ENCODE measurements around the gene CYP21A2. TPM values are rescaled to one million over a fixed set of nuclear protein-coding genes. Genes with fewer than 3 reads are reported as not detected.

CYP21A2 gene
- total and polyA plus RNA-seq, 2 of the 8 experiments (the other 6 are each of a cell fraction or from before 2014, with no cell fraction given) = 0.22 to 0.23 TPM

GRCh38 chr6:32081168-32081990, 43.2 kb downstream of the CYP21A2 start:
- Histone ChIP-seq H3K9ac (replicated peaks in 1 of 4; ENCODE audit: extremely low read depth in 1 of 4, low read depth in 3 of 4, low read length in 3 of 4) (no peak overlapping the region), H2BK15ac (ENCODE audit: low read length) (no peak overlapping the region), H3K4ac (replicated peaks; ENCODE audit: insufficient read length, low read depth, low read length) (no peak overlapping the region), H2AFZ (ENCODE audit: low read length) (no peak overlapping the region), H3K14ac (ENCODE audit: insufficient read length) (no peak overlapping the region), H2AK5ac (ENCODE audit: low read depth, low read length) (no peak overlapping the region), H4K5ac (ENCODE audit: insufficient read length, low read depth, low read length) (no peak overlapping the region), H3K4me3 (ENCODE audit: extremely low read depth in 1 of 4, insufficient read depth in 2 of 4, low read depth in 3 of 4, low read length in 4 of 4) (no peak overlapping the region), H3K9me3 (ENCODE audit: insufficient read depth in 2 of 2, low read depth in 1 of 2, low read length in 1 of 2) (no peaks in the 10 kb centered on the region), H3K4me1 (replicated peaks in 1 of 4; ENCODE audit: control insufficient read depth in 3 of 4, insufficient read depth in 4 of 4, low read length in 3 of 4) (peaks cover 0 to 2% (median under 1%) of the 10 kb centered on the region in 4 experiments; a peak in 4 of 7 replicates), H4K20me1 (replicated peaks in 1 of 2; ENCODE audit: control insufficient read depth in 1 of 2, insufficient read depth in 2 of 2, low read length in 2 of 2) (no peaks in the 10 kb centered on the region), H2BK12ac (ENCODE audit: low read depth, low read length) (no peak overlapping the region), H3K27me3 (replicated peaks in 1 of 4; ENCODE audit: control insufficient read depth in 3 of 4, extremely low read depth in 1 of 4, insufficient read depth in 3 of 4, low read length in 3 of 4) (peaks cover 0 to 3% (median 3%) of the 10 kb centered on the region in 4 experiments; a peak in 4 of 7 replicates), H3K79me1 (ENCODE audit: low read depth, low read length) (no peaks in the 10 kb centered on the region; the same call in 1 of the 2 replicates), H3K36me3 (ENCODE audit: control insufficient read depth in 2 of 4, insufficient read depth in 4 of 4, low read length in 3 of 4) (no peaks in the 10 kb centered on the region), H4K8ac (ENCODE audit: extremely low read depth, insufficient read depth, low read length) (no peak overlapping the region; the same call in 1 of the 2 replicates), H4K91ac (replicated peaks; ENCODE audit: insufficient read length, low read length) (no peak overlapping the region), H2BK20ac (ENCODE audit: low read length) (no peak overlapping the region), H2BK120ac (replicated peaks; ENCODE audit: low read depth, low read length) (no peak overlapping the region), H3K18ac (ENCODE audit: extremely low read depth, low read length) (no peak overlapping the region), H3K23me2 (ENCODE audit: low read depth, low read length) (no peaks in the 10 kb centered on the region; the same call in 1 of the 2 replicates), H3K4me2 (ENCODE audit: insufficient read depth in 1 of 2, low read depth in 2 of 2, low read length in 2 of 2) (no peak overlapping the region), H2BK5ac (ENCODE audit: low read depth, low read length) (no peak overlapping the region), H3K23ac (ENCODE audit: insufficient read length) (no peak overlapping the region), H3K56ac (replicated peaks; ENCODE audit: insufficient read length, low read depth, low read length) (no peak overlapping the region), H3K79me2 (ENCODE audit: control insufficient read depth in 1 of 2, insufficient read depth in 2 of 2, low read length in 2 of 2) (no peaks in the 10 kb centered on the region), H3K27ac (ENCODE audit: low read depth, low read length) (no peak overlapping the region)
- ChIA-PET POLR2A (ENCODE audit: partially characterized antibody) (interaction anchor here (0.6 to 1.0 kb wide), 3 partner anchors 23 to 346 kb away, joined by 3 read pairs; partner anchors contain the start of gene ATF6B), CTCF (ENCODE audit: partially characterized antibody) (interaction anchor here (1.5 to 4.8 kb wide), 3 partner anchors 9 to 36 kb away, joined by 3 to 30 read pairs (median 28); no protein-coding TSS in a partner anchor)
- WGBS, 2 experiments (ENCODE audit: extremely low coverage in 1 of 2, insufficient coverage in 1 of 2, insufficient read length in 1 of 2, insufficient replicate concordance in 2 of 2, low coverage in 1 of 2, low lambda C conversion rate in 2 of 2, missing lambda C conversion rate in 1 of 2) = 89% methylated on average over 21 of the region's 22 CpGs; no CpG with 5 or more reads in 1 of the 2 experiments
- no peak for FAIRE-seq
- TF ChIP-seq MAX (IDR thresholded peaks at IDR 0.05) (no peak), SP1 (IDR thresholded peaks at IDR 0.05; ENCODE audit: low read depth, low read length) (no peak), USF2 (IDR thresholded peaks at IDR 0.05; ENCODE audit: low read length) (no peak)
- no peak for DNase-seq (ENCODE audit: low read depth in 1 of 2, low spot score in 2 of 2)
